ENCODE results near the gene RNLS. TPM values are rescaled to one million over a fixed set of nuclear protein-coding genes. Genes with fewer than 3 reads are reported as not detected.

Gene RNLS
- total and polyA plus RNA-seq, 8 donors = 2.5 to 6.4 (median 5.9) TPM

GRCh38 chr10:88243836-88244730 lies 339.0 kb downstream of the RNLS start:
- FAIRE-seq (no peak), DNase-seq (peak; percentile 78 to 92 (median 86)), ATAC-seq (peak; percentile 93 to 95 (median 94))
- no peaks in the 10 kb centered on the region for H3K36me3 ChIP-seq
- peaks cover 10 to 43% (median 17%) of the 10 kb centered on the region in 3 donors for H3K4me1 ChIP-seq
- H3K9me3 ChIP-seq = no peaks in the 10 kb centered on the region
- H3K27me3 ChIP-seq = no peaks in the 10 kb centered on the region
- peak overlapping the region in 2 of 4 donors; percentile 13 to 28 for H3K4me3 ChIP-seq
- intact Hi-C loops (cut with DNase I) = no loop called here
- H3K27ac ChIP-seq = peak overlapping the region; percentile 67 to 80 (median 76)
- WGBS, 2 donors = 15 to 16% methylated on average over 12 of the region's 12 CpGs
- no peak for TF ChIP-seq CTCF (IDR thresholded peaks at IDR 0.05)

- ATAC-seq = peak; percentile 27 to 45 (median 40)
Observed at GRCh38 chr10:88243202-88243744, 339.8 kb downstream of the RNLS start.

GRCh38 chr10:88241501-88241900 lies 341.6 kb downstream of the RNLS start:
- WGBS, 2 donors = 96 to 99% methylated on average over 1 of the region's 1 CpG

More at GRCh38 chr10:88243202-88243744, 339.8 kb downstream of the RNLS start:
- Histone ChIP-seq H3K36me3 (no peaks in the 10 kb centered on the region), H3K27ac (peak overlapping the region; percentile 67 to 80 (median 76)), H3K4me3 (peak overlapping the region in 2 of 4 donors; percentile 13 to 28), H3K27me3 (no peaks in the 10 kb centered on the region), H3K9me3 (no peaks in the 10 kb centered on the region), H3K4me1 (peaks cover 10 to 43% (median 17%) of the 10 kb centered on the region in 3 donors)
- TF ChIP-seq CTCF (IDR thresholded peaks at IDR 0.05) = no peak
- intact Hi-C loops (cut with DNase I) = no loop called here
- 6 to 9% methylated on average over 5 of the region's 5 CpGs for WGBS, 2 donors
- FAIRE-seq (no peak), DNase-seq (no peak)

GRCh38 chr10:88239212-88239611 lies 343.9 kb downstream of the RNLS start:
- FAIRE-seq (no peak), ATAC-seq (no peak), DNase-seq (no peak)
- intact Hi-C loops (cut with DNase I) = no loop called here
- Histone ChIP-seq H3K27me3 (no peaks in the 10 kb centered on the region), H3K27ac (no peak overlapping the region), H3K36me3 (no peaks in the 10 kb centered on the region), H3K9me3 (no peaks in the 10 kb centered on the region), H3K4me3 (no peak overlapping the region), H3K4me1 (peaks cover 5 to 38% (median 7%) of the 10 kb centered on the region in 3 donors)
- WGBS, 2 donors = 92 to 95% methylated on average over 2 of the region's 2 CpGs
- TF ChIP-seq CTCF (IDR thresholded peaks at IDR 0.05) = no peak

More at GRCh38 chr10:88241501-88241900, 341.6 kb downstream of the RNLS start:
- FAIRE-seq (no peak), DNase-seq (no peak), ATAC-seq (no peak)
- Histone ChIP-seq H3K4me1 (peaks cover 10 to 45% (median 17%) of the 10 kb centered on the region in 3 donors), H3K4me3 (no peak overlapping the region), H3K27me3 (no peaks in the 10 kb centered on the region), H3K27ac (no peak overlapping the region), H3K9me3 (no peaks in the 10 kb centered on the region), H3K36me3 (no peaks in the 10 kb centered on the region)
- intact Hi-C loops (cut with DNase I) = no loop called here
- TF ChIP-seq CTCF (IDR thresholded peaks at IDR 0.05) = no peak
